ENCODE data around the gene LOXHD1.

The LOXHD1 gene

GRCh38 chr18:46619559-46619958, 37.5 kb downstream of the LOXHD1 start:
- H2AFZ ChIP-seq (ENCODE audit: low read depth, low read length) = no peak overlapping the region
- ATAC-seq (ENCODE audit: insufficient read depth, low read depth) (no peak), DNase-seq (no peak)
- H3K9me3 ChIP-seq (ENCODE audit: insufficient read depth, low read length, severe bottlenecking) = no peaks in the 10 kb centered on the region
- H3K27me3 ChIP-seq (ENCODE audit: insufficient read depth, low read length, poor library complexity) = no peaks in the 10 kb centered on the region
- no peak overlapping the region for H3K4me2 ChIP-seq (ENCODE audit: insufficient read depth, low read length)
- no peaks in the 10 kb centered on the region for H4K20me1 ChIP-seq (ENCODE audit: insufficient read depth, low read length)
- H3K4me3 ChIP-seq (ENCODE audit: low read depth in 1 of 2, low read length in 2 of 2) = no peak overlapping the region
- peaks cover 50% of the 10 kb centered on the region for H3K4me1 ChIP-seq (ENCODE audit: insufficient read depth, low read length)
- H3K79me2 ChIP-seq (ENCODE audit: insufficient read depth, low read length) = no peaks in the 10 kb centered on the region
- no peaks in the 10 kb centered on the region for H3K36me3 ChIP-seq (ENCODE audit: insufficient read depth, low read length)
- no peak overlapping the region for H3K9ac ChIP-seq (ENCODE audit: low read depth, low read length)
- no peak overlapping the region for H3K27ac ChIP-seq (ENCODE audit: low read length)
- TF ChIP-seq EZH2 (IDR thresholded peaks at IDR 0.05; ENCODE audit: borderline replicate concordance, low read depth, low read length, severe bottlenecking) (no peak), CTCF (IDR thresholded peaks at IDR 0.05; ENCODE audit: borderline replicate concordance, extremely low read depth, low read length, poor library complexity, severe bottlenecking) (no peak)

GRCh38 chr18:46615720-46616119, 41.3 kb downstream of the LOXHD1 start:
- DNase-seq = no peak
- Histone ChIP-seq H3K27me3 (ENCODE audit: insufficient read depth, low read length, poor library complexity) (no peaks in the 10 kb centered on the region), H4K20me1 (ENCODE audit: insufficient read depth, low read length) (no peaks in the 10 kb centered on the region), H3K9ac (ENCODE audit: low read depth, low read length) (no peak overlapping the region), H2AFZ (ENCODE audit: low read depth, low read length) (no peak overlapping the region), H3K27ac (ENCODE audit: low read length) (no peak overlapping the region), H3K4me1 (ENCODE audit: insufficient read depth, low read length) (peaks cover 12% of the 10 kb centered on the region), H3K79me2 (ENCODE audit: insufficient read depth, low read length) (no peaks in the 10 kb centered on the region), H3K36me3 (ENCODE audit: insufficient read depth, low read length) (no peaks in the 10 kb centered on the region), H3K9me3 (ENCODE audit: insufficient read depth, low read length, severe bottlenecking) (no peaks in the 10 kb centered on the region), H3K4me3 (ENCODE audit: low read depth in 1 of 2, low read length in 2 of 2) (no peak overlapping the region), H3K4me2 (ENCODE audit: insufficient read depth, low read length) (no peak overlapping the region)
- no peak for ATAC-seq (ENCODE audit: insufficient read depth, low read depth)
- TF ChIP-seq EZH2 (IDR thresholded peaks at IDR 0.05; ENCODE audit: borderline replicate concordance, low read depth, low read length, severe bottlenecking) (no peak), CTCF (IDR thresholded peaks at IDR 0.05; ENCODE audit: borderline replicate concordance, extremely low read depth, low read length, poor library complexity, severe bottlenecking) (no peak)

- DNase-seq (peak; percentile 58), ATAC-seq (ENCODE audit: insufficient read depth, low read depth) (peak; percentile 92)
- no peak for TF ChIP-seq CTCF (IDR thresholded peaks at IDR 0.05; ENCODE audit: borderline replicate concordance, extremely low read depth, low read length, poor library complexity, severe bottlenecking)
- TF ChIP-seq EZH2 (IDR thresholded peaks at IDR 0.05; ENCODE audit: borderline replicate concordance, low read depth, low read length, severe bottlenecking) = no peak
These were observed 48.0 kb downstream of the LOXHD1 start for GRCh38 chr18:46609048-46609447.

GRCh38 chr18:46607926-46608325, 49.1 kb downstream of the LOXHD1 start:
- Histone ChIP-seq H3K27me3 (ENCODE audit: insufficient read depth, low read length, poor library complexity) (no peaks in the 10 kb centered on the region), H3K9ac (ENCODE audit: low read depth, low read length) (no peak overlapping the region), H3K27ac (ENCODE audit: low read length) (peak overlapping the region; percentile 66), H2AFZ (ENCODE audit: low read depth, low read length) (no peak overlapping the region), H3K4me3 (ENCODE audit: low read depth in 1 of 2, low read length in 2 of 2) (no peak overlapping the region), H3K36me3 (ENCODE audit: insufficient read depth, low read length) (no peaks in the 10 kb centered on the region), H3K4me1 (ENCODE audit: insufficient read depth, low read length) (peaks cover 35% of the 10 kb centered on the region), H3K79me2 (ENCODE audit: insufficient read depth, low read length) (no peaks in the 10 kb centered on the region), H3K4me2 (ENCODE audit: insufficient read depth, low read length) (no peak overlapping the region), H4K20me1 (ENCODE audit: insufficient read depth, low read length) (no peaks in the 10 kb centered on the region), H3K9me3 (ENCODE audit: insufficient read depth, low read length, severe bottlenecking) (no peaks in the 10 kb centered on the region)
- DNase-seq (no peak), ATAC-seq (ENCODE audit: insufficient read depth, low read depth) (no peak)
- TF ChIP-seq CTCF (IDR thresholded peaks at IDR 0.05; ENCODE audit: borderline replicate concordance, extremely low read depth, low read length, poor library complexity, severe bottlenecking) (no peak), EZH2 (IDR thresholded peaks at IDR 0.05; ENCODE audit: borderline replicate concordance, low read depth, low read length, severe bottlenecking) (no peak)

More at GRCh38 chr18:46609048-46609447, 48.0 kb downstream of the LOXHD1 start:
- peak overlapping the region; percentile 34 for H3K4me2 ChIP-seq (ENCODE audit: insufficient read depth, low read length)
- no peaks in the 10 kb centered on the region for H4K20me1 ChIP-seq (ENCODE audit: insufficient read depth, low read length)
- H3K36me3 ChIP-seq (ENCODE audit: insufficient read depth, low read length) = no peaks in the 10 kb centered on the region
- H3K27me3 ChIP-seq (ENCODE audit: insufficient read depth, low read length, poor library complexity) = no peaks in the 10 kb centered on the region
- peaks cover 35% of the 10 kb centered on the region for H3K4me1 ChIP-seq (ENCODE audit: insufficient read depth, low read length)
- peak overlapping the region; percentile 12; the same call in 1 of the 2 replicates for H3K9ac ChIP-seq (ENCODE audit: low read depth, low read length)
- no peaks in the 10 kb centered on the region for H3K9me3 ChIP-seq (ENCODE audit: insufficient read depth, low read length, severe bottlenecking)
- peak overlapping the region; percentile 66 for H3K27ac ChIP-seq (ENCODE audit: low read length)
- H3K4me3 ChIP-seq (ENCODE audit: low read depth in 1 of 2, low read length in 2 of 2) = no peak overlapping the region
- peak overlapping the region; percentile 47; the same call in 1 of the 2 replicates for H2AFZ ChIP-seq (ENCODE audit: low read depth, low read length)
- H3K79me2 ChIP-seq (ENCODE audit: insufficient read depth, low read length) = no peaks in the 10 kb centered on the region
